HepG2 (cell line): ENCODE measurements around the gene GRIA2. TPM values are rescaled to one million over a fixed set of nuclear protein-coding genes. Genes with fewer than 3 reads are reported as not detected.

ENCODE experiments used
- ATAC-seq: fragments of 200-7000 bp; cut with Tn5 transposase; 3 replicates; pipeline ENCODE4 v1.9.1; 2020; ENCODE audit warnings: mild to moderate bottlenecking, moderate library complexity
- BruUV-seq: library from RNA; stranded (reverse); fragments of 400-500 nt; replicated peaks from 2 replicates; lab custom pipeline; 2021; lab: Mats Ljungman, UMichigan
- CTCF ChIA-PET: fragments of 300-600 bp; formaldehyde crosslinking; extraction: SDS; loops from one replicate; lab custom pipeline; 2021; ENCODE audit warnings: low total read pairs, inconsistent platforms, low intra/inter-chr PET ratio; lab: Yijun Ruan, JAX
- POLR2A ChIA-PET: fragments of 350-600 bp; sonication (Branson Sonifier 250); formaldehyde crosslinking; loops from one replicate; lab custom pipeline; 2020; ENCODE audit warnings: antibody characterized with exemption, inconsistent platforms; lab: Yijun Ruan, JAX
- DNase-seq: peaks from one replicate; pipeline ENCODE4 v3.0.0-alpha.2; 2015; ENCODE audit warnings: low spot score
- FAIRE-seq: peaks from 3 replicates; lab custom pipeline; 2011; peaks lifted over from hg19 to GRCh38; lab: Jason Lieb, UNC
- H2AFZ ChIP-seq: one replicate; pipeline ENCODE4 v1.6.1; 2011; ENCODE audit warnings: low read length, inconsistent platforms
- H3K27ac ChIP-seq: fragments of 300-600 bp; 3 replicates; pipeline ENCODE4 v1.8.0; 2011; ENCODE audit warnings: mixed run types, mild to moderate bottlenecking, mixed read lengths, low read length, inconsistent platforms; ENCODE audit not compliant: insufficient read depth; ENCODE audit errors: extremely low read length
- H3K27me3 ChIP-seq, 2 experiments: fragments of 200-600 bp in 1 of 2; 2 replicates in 1 of 2; 3 replicates in 1 of 2; pipeline versions ENCODE4 v1.6.0 to v1.8.0; 2011; ENCODE audit warnings: low read length in 2 of 2, mild to moderate bottlenecking in 2 of 2, moderate library complexity in 2 of 2, inconsistent platforms in 1 of 2; ENCODE audit not compliant: insufficient read depth in 2 of 2, control insufficient read depth in 1 of 2
- H3K36me3 ChIP-seq, 2 experiments: fragments of 200-600 bp in 1 of 2; replicated peaks in 1 of 2; 2 replicates in 1 of 2; 3 replicates in 1 of 2; pipeline versions ENCODE4 v1.5.1 to v1.8.0; 2011; ENCODE audit warnings: low read length in 2 of 2, inconsistent platforms in 1 of 2; ENCODE audit not compliant: insufficient read depth in 2 of 2, control insufficient read depth in 1 of 2
- H3K4me1 ChIP-seq: 2 replicates; pipeline ENCODE4 v1.5.1; 2012; ENCODE audit warnings: low read length, inconsistent platforms; ENCODE audit not compliant: insufficient read depth
- H3K4me2 ChIP-seq: 2 replicates; pipeline ENCODE4 v1.6.0; 2011; ENCODE audit warnings: low read depth, low read length, inconsistent platforms
- H3K4me3 ChIP-seq, 3 experiments: fragments of 200-600 bp in 1 of 3; sonication (generic), shearing (Covaris generic) in 1 of 3; replicated peaks in 1 of 3; 2 replicates each; pipeline ENCODE4 v1.5.1; 2011 to 2016; ENCODE audit warnings: low read length in 3 of 3, inconsistent platforms in 2 of 3, low read depth in 2 of 3, mild to moderate bottlenecking in 2 of 3, control low read depth in 1 of 3, mixed read lengths in 1 of 3; ENCODE audit not compliant: insufficient read depth in 1 of 3
- H3K79me2 ChIP-seq: one replicate; pipeline ENCODE4 v1.6.1; 2011; ENCODE audit warnings: low read length, inconsistent platforms; ENCODE audit not compliant: insufficient read depth
- H3K9ac ChIP-seq: 2 replicates; pipeline ENCODE4 v1.6.0; 2011; ENCODE audit warnings: mild to moderate bottlenecking, low read depth, low read length, inconsistent platforms; ENCODE audit not compliant: insufficient read depth
- H3K9me3 ChIP-seq: 2 replicates; pipeline ENCODE4 v1.5.1; 2012; ENCODE audit warnings: mild to moderate bottlenecking, low read length
- H4K20me1 ChIP-seq: 2 replicates; pipeline ENCODE4 v1.6.0; 2011; ENCODE audit warnings: inconsistent platforms, mild to moderate bottlenecking, low read length, moderate library complexity; ENCODE audit not compliant: insufficient read depth
- DMAP1 ChIP-seq: IDR thresholded peaks from 2 replicates; pipeline ENCODE4 v1.6.1; 2016
- HES4 ChIP-seq: sonication (generic); formaldehyde crosslinking; IDR thresholded peaks from 2 replicates; pipeline ENCODE4 v1.9.0; 2021; ENCODE audit warnings: mild to moderate bottlenecking, missing genetic modification reagents, borderline replicate concordance
- JUN ChIP-seq: sonication (generic); formaldehyde crosslinking; IDR thresholded peaks from 2 replicates; pipeline ENCODE4 v1.4.0; 2020; ENCODE audit warnings: mild to moderate bottlenecking, missing genetic modification reagents
- LCORL ChIP-seq, 2 experiments: fragments of 450-650 bp in 1 of 2; sonication (generic) in 1 of 2; formaldehyde crosslinking in 1 of 2; IDR thresholded peaks; 2 replicates each; pipeline versions ENCODE4 v1.5.0 to v1.6.1; 2017 to 2020; ENCODE audit warnings: antibody characterized with exemption in 1 of 2, missing genetic modification reagents in 1 of 2
- NPAS2 ChIP-seq: sonication (generic); formaldehyde crosslinking; IDR thresholded peaks from 2 replicates; pipeline ENCODE4 v1.8.0; 2022; ENCODE audit warnings: mild to moderate bottlenecking, missing genetic modification reagents, borderline replicate concordance
- RCOR2 ChIP-seq: IDR thresholded peaks from 2 replicates; pipeline ENCODE4 v1.6.1; 2016; ENCODE audit warnings: missing biosample characterization, missing genetic modification reagents
- SIN3B ChIP-seq: fragments of 150-350 bp; IDR thresholded peaks from 2 replicates; pipeline ENCODE4 v1.6.1; 2014; ENCODE audit warnings: low read length
- TMF1 ChIP-seq: sonication (generic); formaldehyde crosslinking; IDR thresholded peaks from 2 replicates; pipeline ENCODE4 v1.8.1; 2022; ENCODE audit warnings: low read depth, missing genetic modification reagents
- ZNF10 ChIP-seq: sonication (generic); formaldehyde crosslinking; IDR thresholded peaks from 2 replicates; pipeline ENCODE4 v1.4.0; 2020; ENCODE audit warnings: mild to moderate bottlenecking, low read depth, missing genetic modification reagents, borderline replicate concordance
- ZNF382 ChIP-seq: sonication (generic); formaldehyde crosslinking; IDR thresholded peaks from 2 replicates; pipeline ENCODE4 v1.5.0; 2020; ENCODE audit warnings: missing genetic modification reagents, mild to moderate bottlenecking, borderline replicate concordance
- ZNF652 ChIP-seq: IDR thresholded peaks from 2 replicates; pipeline ENCODE4 v1.6.1; 2016; ENCODE audit warnings: low read depth, borderline replicate concordance
- ZNF747 ChIP-seq: sonication (generic); formaldehyde crosslinking; IDR thresholded peaks from 2 replicates; pipeline ENCODE4 v1.8.1; 2023; ENCODE audit warnings: missing genetic modification reagents, mild to moderate bottlenecking, borderline replicate concordance
- WGBS: methylation state at CpG from one replicate; pipeline ENCODE4 v1.1.6; 2017; ENCODE audit warnings: low lambda C conversion rate; 5-methylcytosine and 5-hydroxymethylcytosine counted together
- in situ Hi-C: cut with HindIII; loops from 2 replicates; pipeline ENCODE4 v1.10.0; 2017; ENCODE audit warnings: low pct_unique_long_range_greater_than_20kb; ENCODE audit not compliant: extremely low pct_ligation_motif_present
- intact Hi-C: fragments of 100-400 bp; cut with micrococcal nuclease; formaldehyde crosslinking; loops from one replicate; pipeline ENCODE4 v1.10.0; 2022; ENCODE audit not compliant: unreplicated experiment
- polyA plus RNA-seq, 8 experiments: library from polyadenylated mRNA; depleted of rRNA in 3 of 8; stranded (reverse) in 7 of 8; unstranded in 1 of 8; fragments of >200 nt; fragmentation: Illumina TruSeq in 4 of 8; extraction: Trizol in 4 of 8; gene quantifications; 2 replicates each; pipeline versions ENCODE4 v1.2.1 to v1.2.3, GENCODE V29; 2011 to 2016; ENCODE audit warnings: low read depth in 4 of 8, missing spikeins in 1 of 8, mixed read lengths in 1 of 8; ENCODE audit not compliant: insufficient read depth in 1 of 8
- total RNA-seq, 5 experiments: library from RNA; depleted of rRNA; stranded (reverse); fragments of >200 nt; fragmentation: Illumina TruSeq; extraction: Trizol; gene quantifications; 2 replicates each; pipeline ENCODE4 v1.2.3, GENCODE V29; 2016; ENCODE audit warnings: low read depth in 1 of 5
- TF ChIP-seq, protein P1 (sequence below): IDR thresholded peaks from 2 replicates; pipeline ENCODE4 v1.6.1; 2016; ENCODE audit warnings: mild to moderate bottlenecking
- TF ChIP-seq, protein P2 (sequence below): sonication (generic); formaldehyde crosslinking; IDR thresholded peaks from 2 replicates; pipeline ENCODE4 v1.8.1; 2022; ENCODE audit warnings: low read depth, mild to moderate bottlenecking, missing genetic modification reagents

Gene GRIA2
- total and polyA plus RNA-seq, 2 of the 13 experiments (the other 11 are each of a cell fraction or from before 2014, with no cell fraction given), result not detected

DNA sequence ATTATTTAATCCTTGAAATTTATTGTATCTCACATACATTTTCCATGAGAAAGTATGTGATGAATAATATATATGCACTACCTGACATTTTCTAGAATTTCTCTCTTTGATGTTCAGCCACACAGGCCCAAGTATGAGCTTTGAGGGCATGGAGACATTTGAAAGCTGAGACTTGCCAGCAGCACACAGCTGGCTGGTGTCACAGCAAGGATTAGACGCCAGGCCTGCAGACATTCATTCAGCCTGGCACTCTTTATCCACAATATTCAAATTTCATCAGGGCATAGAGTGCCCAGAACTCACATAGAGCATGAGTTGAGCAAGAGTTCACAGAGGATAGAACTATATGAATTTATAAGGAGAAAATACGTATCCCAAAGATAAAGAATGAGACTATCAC, 74.0 kb downstream of the GRIA2 start:
- H3K9me3 ChIP-seq, result no peaks in the 10 kb centered on the region
- no peaks in the 10 kb centered on the region for H3K4me1 ChIP-seq
- TF ChIP-seq ZNF10 (CRISPR knock-in tag) (no peak), TMF1 (no peak), ZNF382 (CRISPR knock-in tag) (no peak), ZNF652 (CRISPR knock-in tag) (no peak), ZNF747 (CRISPR knock-in tag) (no peak), SIN3B (no peak), LCORL (IDR thresholded peaks at IDR 0.05) (no peak), LCORL (CRISPR knock-in tag; IDR thresholded peaks at IDR 0.05) (no peak), HES4 (CRISPR knock-in tag) (no peak), DMAP1 (no peak), JUN (CRISPR knock-in tag) (no peak), RCOR2 (CRISPR knock-in tag) (no peak), NPAS2 (CRISPR knock-in tag) (no peak)
- TF ChIP-seq, protein P1, sequence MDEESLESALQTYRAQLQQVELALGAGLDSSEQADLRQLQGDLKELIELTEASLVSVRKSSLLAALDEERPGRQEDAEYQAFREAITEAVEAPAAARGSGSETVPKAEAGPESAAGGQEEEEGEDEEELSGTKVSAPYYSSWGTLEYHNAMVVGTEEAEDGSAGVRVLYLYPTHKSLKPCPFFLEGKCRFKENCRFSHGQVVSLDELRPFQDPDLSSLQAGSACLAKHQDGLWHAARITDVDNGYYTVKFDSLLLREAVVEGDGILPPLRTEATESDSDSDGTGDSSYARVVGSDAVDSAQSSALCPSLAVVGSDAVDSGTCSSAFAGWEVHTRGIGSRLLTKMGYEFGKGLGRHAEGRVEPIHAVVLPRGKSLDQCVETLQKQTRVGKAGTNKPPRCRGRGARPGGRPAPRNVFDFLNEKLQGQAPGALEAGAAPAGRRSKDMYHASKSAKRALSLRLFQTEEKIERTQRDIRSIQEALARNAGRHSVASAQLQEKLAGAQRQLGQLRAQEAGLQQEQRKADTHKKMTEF (CRISPR knock-in tag), result no peak
- TF ChIP-seq, protein P2, sequence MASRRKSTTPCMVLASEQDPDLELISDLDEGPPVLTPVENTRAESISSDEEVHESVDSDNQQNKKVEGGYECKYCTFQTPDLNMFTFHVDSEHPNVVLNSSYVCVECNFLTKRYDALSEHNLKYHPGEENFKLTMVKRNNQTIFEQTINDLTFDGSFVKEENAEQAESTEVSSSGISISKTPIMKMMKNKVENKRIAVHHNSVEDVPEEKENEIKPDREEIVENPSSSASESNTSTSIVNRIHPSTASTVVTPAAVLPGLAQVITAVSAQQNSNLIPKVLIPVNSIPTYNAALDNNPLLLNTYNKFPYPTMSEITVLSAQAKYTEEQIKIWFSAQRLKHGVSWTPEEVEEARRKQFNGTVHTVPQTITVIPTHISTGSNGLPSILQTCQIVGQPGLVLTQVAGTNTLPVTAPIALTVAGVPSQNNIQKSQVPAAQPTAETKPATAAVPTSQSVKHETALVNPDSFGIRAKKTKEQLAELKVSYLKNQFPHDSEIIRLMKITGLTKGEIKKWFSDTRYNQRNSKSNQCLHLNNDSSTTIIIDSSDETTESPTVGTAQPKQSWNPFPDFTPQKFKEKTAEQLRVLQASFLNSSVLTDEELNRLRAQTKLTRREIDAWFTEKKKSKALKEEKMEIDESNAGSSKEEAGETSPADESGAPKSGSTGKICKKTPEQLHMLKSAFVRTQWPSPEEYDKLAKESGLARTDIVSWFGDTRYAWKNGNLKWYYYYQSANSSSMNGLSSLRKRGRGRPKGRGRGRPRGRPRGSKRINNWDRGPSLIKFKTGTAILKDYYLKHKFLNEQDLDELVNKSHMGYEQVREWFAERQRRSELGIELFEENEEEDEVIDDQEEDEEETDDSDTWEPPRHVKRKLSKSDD (CRISPR knock-in tag), result no peak
- TF ChIP-seq, all 625 proteins: peak for 0
- ATAC-seq (no peak), DNase-seq (no peak), FAIRE-seq (no peak)
- BruUV-seq, result no TSS peak
- POLR2A ChIA-PET, result no interaction called here
- H4K20me1 ChIP-seq, result no peaks in the 10 kb centered on the region
- no peak overlapping the region for H3K9ac ChIP-seq
- no peak overlapping the region for H3K27ac ChIP-seq
- H3K27me3 ChIP-seq, result no peaks in the 10 kb centered on the region
- H3K4me2 ChIP-seq, result no peak overlapping the region
- H3K36me3 ChIP-seq, result no peaks in the 10 kb centered on the region
- 0% methylated on average over 2 of the region's 2 CpGs for WGBS
- H2AFZ ChIP-seq, result no peak overlapping the region
- intact Hi-C loops, result no loop called here
- CTCF ChIA-PET, result no interaction called here
- H3K4me3 ChIP-seq, result no peak overlapping the region
- no peaks in the 10 kb centered on the region for H3K79me2 ChIP-seq
- in situ Hi-C loops, result no loop called here
